HCT116 (cell line): ENCODE results near the gene LRRC47. TPM values are rescaled to one million over a fixed set of nuclear protein-coding genes. Genes with fewer than 3 reads are reported as not detected.

Experiments used
- ATAC-seq: fragments of 200-7000 bp; cut with Tn5 transposase; 2 replicates; pipeline ENCODE4 v1.9.1; 2020; ENCODE audit warnings: mild to moderate bottlenecking, moderate library complexity
- BruUV-seq: library from RNA; stranded (reverse); fragments of 400-500 nt; replicated peaks from 2 replicates; lab custom pipeline; 2021; lab: Mats Ljungman, UMichigan
- CTCF ChIA-PET: fragments of 300-600 bp; sonication (Branson Sonifier 250); formaldehyde crosslinking; loops from one replicate; lab custom pipeline; 2021; ENCODE audit warnings: antibody characterized with exemption; lab: Charles Lee
- POLR2A ChIA-PET: fragments of 300-600, 350-600 bp; sonication (Branson Sonifier 250); formaldehyde crosslinking; loops from one replicate; lab custom pipeline; 2021; ENCODE audit warnings: antibody characterized with exemption; lab: Charles Lee
- RAD21 ChIA-PET, 2 experiments: fragments of 300-600 bp; sonication (Branson Sonifier 250); formaldehyde crosslinking; loops; one replicate each; lab custom pipeline; 2023; ENCODE audit warnings: low total read pairs in 2 of 2; ENCODE audit not compliant: uncharacterized antibody in 2 of 2, unreplicated experiment in 2 of 2, low non-redundant PET in 1 of 2; lab: Charles Lee
- DNase-seq: peaks from one replicate; pipeline ENCODE4 v3.0.0-alpha.2; 2010; ENCODE audit warnings: low read depth, low spot score
- H2AFZ ChIP-seq: fragments of 200-600 bp; shearing (Covaris generic), sonication (generic); 2 replicates; pipeline ENCODE4 v1.6.1; 2017; ENCODE audit warnings: low read depth, mixed run types, mixed read lengths, antibody characterized with exemption, low read length; ENCODE audit not compliant: poor library complexity, severe bottlenecking
- H3K27ac ChIP-seq: 2 replicates; pipeline ENCODE4 v1.5.1; 2012; ENCODE audit warnings: low read depth, low read length
- H3K27me3 ChIP-seq: fragments of 200-600 bp; sonication (generic); 2 replicates; pipeline ENCODE4 v1.6.1; 2016; ENCODE audit warnings: mixed run types, low read length, mixed read lengths; ENCODE audit not compliant: insufficient read depth
- H3K36me3 ChIP-seq, 2 experiments: fragments of 200-500 bp in 1 of 2; fragments of 200-600 bp in 1 of 2; sonication (Bioruptor generic) in 1 of 2; sonication (generic) in 1 of 2; 2 replicates each; pipeline versions ENCODE4 v1.5.1 to v1.6.1; 2014 to 2016; ENCODE audit warnings: low read length in 2 of 2, inconsistent platforms in 1 of 2, mixed read lengths in 1 of 2, mixed run types in 1 of 2; ENCODE audit not compliant: insufficient read depth in 2 of 2, control insufficient read depth in 1 of 2
- H3K4me1 ChIP-seq, 2 experiments: fragments of 200-600 bp in 1 of 2; sonication (generic) in 1 of 2; 2 replicates each; pipeline versions ENCODE4 v1.5.1 to v1.6.1; 2012 to 2017; ENCODE audit warnings: low read length in 2 of 2, inconsistent platforms in 1 of 2, mild to moderate bottlenecking in 1 of 2, mixed read lengths in 1 of 2, mixed run types in 1 of 2, moderate library complexity in 1 of 2; ENCODE audit not compliant: insufficient read depth in 2 of 2, control insufficient read depth in 1 of 2
- H3K4me2 ChIP-seq: fragments of 200-600 bp; sonication (generic); 2 replicates; pipeline ENCODE4 v1.6.1; 2017; ENCODE audit warnings: mixed run types, low read length, mixed read lengths
- H3K4me3 ChIP-seq, 2 experiments: fragments of 200-600 bp in 1 of 2; sonication (generic) in 1 of 2; replicated peaks in 1 of 2; 2 replicates each; pipeline ENCODE4 v1.5.1; 2011 to 2016; ENCODE audit warnings: low read length in 2 of 2, control low read depth in 1 of 2, low read depth in 1 of 2, mild to moderate bottlenecking in 1 of 2, mixed read lengths in 1 of 2, mixed run types in 1 of 2
- H3K79me2 ChIP-seq: fragments of 200-600 bp; sonication (generic); 2 replicates; pipeline ENCODE4 v1.6.1; 2017; ENCODE audit warnings: mild to moderate bottlenecking, mixed run types, low read length, moderate library complexity, mixed read lengths; ENCODE audit not compliant: insufficient read depth
- H3K9ac ChIP-seq: fragments of 200-600 bp; sonication (generic); 2 replicates; pipeline ENCODE4 v1.6.1; 2016; ENCODE audit warnings: low read length, mixed read lengths
- H3K9me2 ChIP-seq: fragments of 200-600 bp; sonication (generic), shearing (Covaris generic); 2 replicates; pipeline ENCODE4 v1.6.1; 2017; ENCODE audit warnings: mixed run types, mild to moderate bottlenecking, moderate library complexity; ENCODE audit not compliant: insufficient read depth
- H3K9me3 ChIP-seq, 2 experiments: fragments of 200-500 bp in 1 of 2; fragments of 200-600 bp in 1 of 2; sonication (Bioruptor generic) in 1 of 2; sonication (generic) in 1 of 2; 2 replicates each; pipeline ENCODE4 v1.6.1; 2014 to 2017; ENCODE audit warnings: low read length in 2 of 2, mixed read lengths in 2 of 2, inconsistent platforms in 1 of 2, low read depth in 1 of 2, mild to moderate bottlenecking in 1 of 2, mixed run types in 1 of 2, moderate library complexity in 1 of 2; ENCODE audit not compliant: control insufficient read depth in 1 of 2, insufficient read depth in 1 of 2
- H4K20me1 ChIP-seq: fragments of 200-600 bp; sonication (generic), shearing (Covaris generic); 2 replicates; pipeline ENCODE4 v1.6.1; 2017; ENCODE audit warnings: mixed run types, mild to moderate bottlenecking, moderate library complexity; ENCODE audit not compliant: insufficient read depth
- CBX3 ChIP-seq: IDR thresholded peaks from 2 replicates; pipeline ENCODE4 v1.6.1; 2012; ENCODE audit warnings: low read depth
- CEBPB ChIP-seq: IDR thresholded peaks from 2 replicates; pipeline ENCODE4 v1.6.1; 2012; ENCODE audit warnings: low read depth
- CTCF ChIP-seq, 3 experiments: fragments of 200-600 bp in 1 of 3; sonication (generic) in 1 of 3; IDR thresholded peaks in 2 of 3; conservative IDR thresholded peaks in 1 of 3; 2 replicates each; pipeline ENCODE4 v1.5.1; 2012 to 2017; ENCODE audit warnings: low read depth in 2 of 3, low read length in 2 of 3, antibody characterized with exemption in 1 of 3, borderline replicate concordance in 1 of 3, control low read depth in 1 of 3, mild to moderate bottlenecking in 1 of 3, mixed read lengths in 1 of 3, mixed run types in 1 of 3, moderate library complexity in 1 of 3; ENCODE audit not compliant: insufficient read depth in 1 of 3
- EGR1 ChIP-seq: IDR thresholded peaks from 2 replicates; pipeline ENCODE4 v1.6.1; 2012; ENCODE audit warnings: low read depth
- ELF1 ChIP-seq: IDR thresholded peaks from 2 replicates; pipeline ENCODE4 v1.6.1; 2012; ENCODE audit warnings: low read depth, borderline replicate concordance
- EZH2 ChIP-seq: fragments of 200-600 bp; sonication (generic); IDR thresholded peaks from 2 replicates; pipeline ENCODE4 v1.6.1; 2017; ENCODE audit warnings: antibody characterized with exemption, mixed run types
- EZH2phosphoT487 ChIP-seq: fragments of 200-600 bp; IDR thresholded peaks from 2 replicates; pipeline ENCODE4 v1.6.1; 2018; ENCODE audit warnings: antibody characterized with exemption, borderline replicate concordance
- FOSL1 ChIP-seq: IDR thresholded peaks from 2 replicates; pipeline ENCODE4 v1.6.1; 2012; ENCODE audit warnings: low read depth
- JUND ChIP-seq: IDR thresholded peaks from 2 replicates; pipeline ENCODE4 v1.6.1; 2012
- POLR2A ChIP-seq: IDR thresholded peaks from 2 replicates; pipeline ENCODE4 v1.7.0; 2011; ENCODE audit warnings: borderline replicate concordance; ENCODE audit not compliant: insufficient read depth, insufficient read length; ENCODE audit errors: extremely low read depth
- SIN3A ChIP-seq: IDR thresholded peaks from 2 replicates; pipeline ENCODE4 v1.6.1; 2012; ENCODE audit warnings: low read depth
- SP1 ChIP-seq: IDR thresholded peaks from 2 replicates; pipeline ENCODE4 v1.6.1; 2012; ENCODE audit warnings: low read depth
- SRF ChIP-seq: IDR thresholded peaks from 2 replicates; pipeline ENCODE4 v1.6.1; 2012; ENCODE audit warnings: low read depth
- TCF7L2 ChIP-seq: IDR thresholded peaks from 2 replicates; pipeline ENCODE4 v1.7.0; 2011; ENCODE audit warnings: borderline replicate concordance, inconsistent platforms; ENCODE audit not compliant: insufficient read depth, insufficient read length; ENCODE audit errors: extremely low read depth
- YY1 ChIP-seq: IDR thresholded peaks from 2 replicates; pipeline ENCODE4 v1.6.1; 2011; ENCODE audit warnings: low read length, low read depth, moderate library complexity, mild to moderate bottlenecking; ENCODE audit not compliant: insufficient replicate concordance; ENCODE audit errors: extremely low read depth
- ZBTB33 ChIP-seq: IDR thresholded peaks from 2 replicates; pipeline ENCODE4 v1.6.1; 2011; ENCODE audit warnings: mild to moderate bottlenecking, low read length, moderate library complexity; ENCODE audit not compliant: insufficient replicate concordance; ENCODE audit errors: extremely low read depth
- ZNF274 ChIP-seq: fragments of 200-500 bp; sonication (Bioruptor generic); IDR thresholded peaks from 2 replicates; pipeline ENCODE4 v1.6.1; 2014; ENCODE audit warnings: mild to moderate bottlenecking, low read depth, low read length, inconsistent platforms
- intact Hi-C: fragments of 100-400 bp; cut with micrococcal nuclease; formaldehyde crosslinking; loops from 2 replicates; pipeline ENCODE4 v1.10.0; 2022
- total RNA-seq: library from RNA; stranded (reverse); gene quantifications from one replicate; pipeline ENCODE4 v1.2.1, GENCODE V29; 2021; ENCODE audit not compliant: unreplicated experiment

The LRRC47 gene
- total RNA-seq, 1 experiment from 2014 or later, result 48.0 TPM

DNA sequence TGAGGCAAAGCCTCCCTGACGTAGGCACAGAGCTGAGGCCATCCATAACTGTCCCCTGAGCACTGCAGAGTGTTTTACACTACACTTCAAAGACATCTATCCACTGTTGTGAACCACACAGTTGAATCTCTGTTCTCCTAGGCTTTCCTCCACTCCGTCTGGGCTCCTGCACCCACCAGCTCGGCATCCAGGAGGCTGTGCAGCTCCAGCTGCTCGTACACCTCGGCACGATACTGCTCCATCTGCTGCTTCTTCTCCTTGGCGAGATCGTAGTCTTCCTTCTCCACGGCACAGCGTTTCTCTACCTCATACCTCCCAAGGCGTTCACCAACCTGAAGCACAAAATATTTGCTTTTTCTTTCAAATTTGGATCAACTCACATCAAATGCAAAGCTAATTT is 42.5 kb upstream of the LRRC47 start:
- peaks cover 5% of the 10 kb centered on the region in 2 experiments; a peak in 3 of 4 replicates for H3K36me3 ChIP-seq
- H3K9ac ChIP-seq, result no peak overlapping the region
- no peak overlapping the region for H3K27ac ChIP-seq
- ChIA-PET RAD21 (no interaction called here), CTCF (no interaction called here), POLR2A (no interaction called here)
- H3K27me3 ChIP-seq, result no peaks in the 10 kb centered on the region
- H3K79me2 ChIP-seq, result no peaks in the 10 kb centered on the region
- BruUV-seq, result no TSS peak
- TF ChIP-seq SP1 (no peak), FOSL1 (no peak), ZBTB33 (no peak), SIN3A (no peak), TCF7L2 (no peak), SRF (no peak), YY1 (no peak), ELF1 (no peak), EGR1 (no peak), CEBPB (no peak), CBX3 (no peak), JUND (no peak), CTCF (IDR thresholded peaks at IDR 0.05 in 2 of 3, conservative IDR thresholded peaks at IDR 0.05 in 1 of 3; ENCODE audit: borderline replicate concordance in 1 of 3, insufficient read depth in 1 of 3, low read depth in 2 of 3, low read length in 2 of 3) (no peak), EZH2phosphoT487 (no peak), EZH2 (no peak), POLR2A (no peak), ZNF274 (no peak)
- no peaks in the 10 kb centered on the region for H3K9me3 ChIP-seq
- no peak overlapping the region for H3K4me2 ChIP-seq
- intact Hi-C loops, result no loop called here
- DNase-seq (no peak), ATAC-seq (no peak)
- no peaks in the 10 kb centered on the region for H3K4me1 ChIP-seq
- no peaks in the 10 kb centered on the region for H3K9me2 ChIP-seq
- no peaks in the 10 kb centered on the region for H4K20me1 ChIP-seq
- H2AFZ ChIP-seq, result no peak overlapping the region
- no peak overlapping the region for H3K4me3 ChIP-seq
